ENCODE data around the gene EDARADD. TPM values are rescaled to one million over a fixed set of nuclear protein-coding genes. Genes with fewer than 3 reads are reported as not detected.

Gene EDARADD
- total RNA-seq, 1 experiment from 2014 or later = 0.15 TPM

GRCh38 chr1:236371083-236371482, 23.0 kb upstream of the EDARADD start:
- Histone ChIP-seq H3K27ac (ENCODE audit: low read depth, low read length, poor library complexity, severe bottlenecking) (no peak overlapping the region), H3K4me1 (ENCODE audit: insufficient read depth, low read length, poor library complexity, severe bottlenecking) (no peaks in the 10 kb centered on the region), H3K9me3 (ENCODE audit: low read depth, low read length, poor library complexity, severe bottlenecking) (no peaks in the 10 kb centered on the region), H3K4me3 (ENCODE audit: low read depth, low read length, poor library complexity, severe bottlenecking) (no peak overlapping the region), H3K36me3 (ENCODE audit: insufficient read depth, low read length, poor library complexity, severe bottlenecking) (no peaks in the 10 kb centered on the region), H3K27me3 (replicated peaks; ENCODE audit: insufficient read depth, low read depth, low read length, poor library complexity) (no peaks in the 10 kb centered on the region)
- CTCF ChIA-PET = no interaction called here
- POLR2A ChIA-PET (ENCODE audit: low non-redundant PET) = no interaction called here
- intact Hi-C loops (cut with micrococcal nuclease; ENCODE audit: unreplicated experiment) = no loop called here
- no peak for TF ChIP-seq EZH2 (IDR thresholded peaks at IDR 0.05; ENCODE audit: borderline replicate concordance, low read depth, low read length, poor library complexity, severe bottlenecking)
- no peak for TF ChIP-seq CTCF (conservative IDR thresholded peaks at IDR 0.05; ENCODE audit: low read depth, low read length)
- no TSS peak for BruUV-seq (replicated peaks)
- DNase-seq (ENCODE audit: low spot score) = no peak

- no peaks in the 10 kb centered on the region for H3K4me1 ChIP-seq (ENCODE audit: insufficient read depth, low read length, poor library complexity, severe bottlenecking)
Observed at GRCh38 chr1:236377832-236378535, 16.1 kb upstream of the EDARADD start.

GRCh38 chr1:236381565-236382158, 12.4 kb upstream of the EDARADD start:
- intact Hi-C loops (cut with micrococcal nuclease; ENCODE audit: unreplicated experiment) = no loop called here
- Histone ChIP-seq H3K4me1 (ENCODE audit: insufficient read depth, low read length, poor library complexity, severe bottlenecking) (no peaks in the 10 kb centered on the region), H3K9me3 (ENCODE audit: low read depth, low read length, poor library complexity, severe bottlenecking) (no peaks in the 10 kb centered on the region), H3K4me3 (ENCODE audit: low read depth, low read length, poor library complexity, severe bottlenecking) (no peak overlapping the region), H3K27me3 (replicated peaks; ENCODE audit: insufficient read depth, low read depth, low read length, poor library complexity) (no peaks in the 10 kb centered on the region), H3K36me3 (ENCODE audit: insufficient read depth, low read length, poor library complexity, severe bottlenecking) (no peaks in the 10 kb centered on the region), H3K27ac (ENCODE audit: low read depth, low read length, poor library complexity, severe bottlenecking) (no peak overlapping the region)
- no TSS peak for BruUV-seq (replicated peaks)
- ChIA-PET POLR2A (ENCODE audit: low non-redundant PET) (no interaction called here), CTCF (interaction anchor here (0.6 kb wide), 1 partner anchor 1020 kb away, joined by 3 read pairs; no protein-coding TSS in a partner anchor)
- no peak for DNase-seq (ENCODE audit: low spot score)
- TF ChIP-seq EZH2 (IDR thresholded peaks at IDR 0.05; ENCODE audit: borderline replicate concordance, low read depth, low read length, poor library complexity, severe bottlenecking) (no peak), CTCF (conservative IDR thresholded peaks at IDR 0.05; ENCODE audit: low read depth, low read length) (no peak)

More at GRCh38 chr1:236377832-236378535, 16.1 kb upstream of the EDARADD start:
- intact Hi-C loops (cut with micrococcal nuclease; ENCODE audit: unreplicated experiment) = no loop called here
- Histone ChIP-seq H3K27me3 (replicated peaks; ENCODE audit: insufficient read depth, low read depth, low read length, poor library complexity) (no peaks in the 10 kb centered on the region), H3K27ac (ENCODE audit: low read depth, low read length, poor library complexity, severe bottlenecking) (no peak overlapping the region), H3K36me3 (ENCODE audit: insufficient read depth, low read length, poor library complexity, severe bottlenecking) (no peaks in the 10 kb centered on the region), H3K9me3 (ENCODE audit: low read depth, low read length, poor library complexity, severe bottlenecking) (no peaks in the 10 kb centered on the region), H3K4me3 (ENCODE audit: low read depth, low read length, poor library complexity, severe bottlenecking) (no peak overlapping the region)
- DNase-seq (ENCODE audit: low spot score) = no peak
- TF ChIP-seq EZH2 (IDR thresholded peaks at IDR 0.05; ENCODE audit: borderline replicate concordance, low read depth, low read length, poor library complexity, severe bottlenecking) (no peak), CTCF (conservative IDR thresholded peaks at IDR 0.05; ENCODE audit: low read depth, low read length) (no peak)
- POLR2A ChIA-PET (ENCODE audit: low non-redundant PET) = no interaction called here
- BruUV-seq (replicated peaks) = no TSS peak
- CTCF ChIA-PET = no interaction called here

Data from A673 (cell line).